IMR-90 (cell line): Measurements from ENCODE around the gene TMPRSS11E. TPM values are rescaled to one million over a fixed set of nuclear protein-coding genes. Genes with fewer than 3 reads are reported as not detected.

Source experiments
- ATAC-seq: fragments of 200-7000 bp; cut with Tn5 transposase; 2 replicates; pipeline ENCODE4 v1.9.1; 2020; ENCODE audit warnings: low read depth, mild to moderate bottlenecking, moderate library complexity
- BruUV-seq: library from RNA; stranded (reverse); fragments of 400-500 nt; replicated peaks from 2 replicates; lab custom pipeline; 2021; lab: Mats Ljungman, UMichigan
- CTCF ChIA-PET: fragments of 300-600 bp; formaldehyde crosslinking; extraction: SDS; loops from one replicate; lab custom pipeline; 2021; ENCODE audit warnings: antibody characterized with exemption; lab: Yijun Ruan, JAX
- POLR2A ChIA-PET: fragments of 300-600 bp; sonication (Branson Sonifier 250); formaldehyde crosslinking; loops from one replicate; lab custom pipeline; 2022; ENCODE audit warnings: antibody characterized with exemption; ENCODE audit not compliant: unreplicated experiment; lab: Charles Lee
- DNase-seq: peaks from one replicate; pipeline ENCODE4 v3.0.0; 2013
- H2AFZ ChIP-seq: replicated peaks from 2 replicates; pipeline ENCODE3; 2013; ENCODE audit warnings: low read length, mild to moderate bottlenecking; ENCODE audit not compliant: poor library complexity
- H2AK5ac ChIP-seq: 2 replicates; pipeline ENCODE4 v1.6.1; 2013; ENCODE audit warnings: low read depth, low read length, inconsistent platforms
- H2AK9ac ChIP-seq: replicated peaks from 2 replicates; pipeline ENCODE3; 2013; ENCODE audit warnings: mild to moderate bottlenecking, low read depth, low read length, moderate library complexity; ENCODE audit not compliant: poor library complexity
- H2BK120ac ChIP-seq: 2 replicates; pipeline ENCODE4 v1.6.1; 2013; ENCODE audit warnings: low read depth, low read length, inconsistent platforms
- H2BK15ac ChIP-seq: 3 replicates; pipeline ENCODE4 v1.6.1; 2013; ENCODE audit warnings: low read depth, low read length, inconsistent platforms
- H2BK20ac ChIP-seq: 2 replicates; pipeline ENCODE4 v1.6.1; 2013; ENCODE audit warnings: low read depth, mild to moderate bottlenecking, inconsistent platforms, low read length, moderate library complexity
- H2BK5ac ChIP-seq: 2 replicates; pipeline ENCODE4 v1.6.1; 2013; ENCODE audit warnings: mild to moderate bottlenecking, low read depth, low read length, inconsistent platforms; ENCODE audit not compliant: poor library complexity, severe bottlenecking
- H3K14ac ChIP-seq: replicated peaks from 2 replicates; pipeline ENCODE4 v1.6.1; 2013; ENCODE audit warnings: low read depth, low read length, inconsistent platforms
- H3K18ac ChIP-seq: 2 replicates; pipeline ENCODE4 v1.6.1; 2013; ENCODE audit warnings: low read depth, low read length, control low read depth
- H3K23ac ChIP-seq: 2 replicates; pipeline ENCODE4 v1.6.1; 2013; ENCODE audit warnings: low read depth, low read length, inconsistent platforms
- H3K27ac ChIP-seq: 2 replicates; pipeline ENCODE4 v1.5.1; 2013; ENCODE audit warnings: mild to moderate bottlenecking, control low read depth, low read length; ENCODE audit not compliant: insufficient read depth
- H3K27me3 ChIP-seq: 2 replicates; pipeline ENCODE4 v1.6.1; 2013; ENCODE audit warnings: low read length; ENCODE audit not compliant: control insufficient read depth, insufficient read depth
- H3K36me3 ChIP-seq: 2 replicates; pipeline ENCODE4 v1.6.1; 2013; ENCODE audit warnings: low read length, mixed read lengths; ENCODE audit not compliant: control insufficient read depth, insufficient read depth
- H3K4ac ChIP-seq: 2 replicates; pipeline ENCODE4 v1.6.1; 2013; ENCODE audit warnings: low read depth, low read length, inconsistent platforms
- H3K4me1 ChIP-seq: 2 replicates; pipeline ENCODE4 v1.6.1; 2013; ENCODE audit warnings: low read length, mixed read lengths; ENCODE audit not compliant: control insufficient read depth, insufficient read depth
- H3K4me2 ChIP-seq: 2 replicates; pipeline ENCODE4 v1.6.1; 2013; ENCODE audit warnings: low read depth, mild to moderate bottlenecking, control low read depth, low read length, moderate library complexity
- H3K4me3 ChIP-seq: 2 replicates; pipeline ENCODE4 v1.5.1; 2013; ENCODE audit warnings: low read depth, mild to moderate bottlenecking, control low read depth, low read length, moderate library complexity; ENCODE audit not compliant: insufficient read depth
- H3K56ac ChIP-seq: 2 replicates; pipeline ENCODE4 v1.6.1; 2013; ENCODE audit warnings: low read length, inconsistent platforms; ENCODE audit not compliant: insufficient read depth; ENCODE audit errors: extremely low read depth
- H3K79me1 ChIP-seq, 2 experiments: 2 replicates each; pipeline ENCODE4 v1.6.1; 2013; ENCODE audit warnings: low read length in 2 of 2, inconsistent platforms in 1 of 2, low read depth in 1 of 2
- H3K9ac ChIP-seq: 2 replicates; pipeline ENCODE4 v1.6.1; 2013; ENCODE audit warnings: low read depth, low read length, control low read depth
- H3K9me1 ChIP-seq: 2 replicates; pipeline ENCODE4 v1.6.1; 2013; ENCODE audit warnings: low read length, inconsistent platforms; ENCODE audit not compliant: insufficient read depth
- H3K9me3 ChIP-seq: 2 replicates; pipeline ENCODE4 v1.6.1; 2013; ENCODE audit warnings: low read length; ENCODE audit not compliant: control insufficient read depth, insufficient read depth
- H4K20me1 ChIP-seq: 2 replicates; pipeline ENCODE4 v1.6.1; 2013; ENCODE audit warnings: low read length, inconsistent platforms; ENCODE audit not compliant: insufficient read depth
- H4K5ac ChIP-seq: 2 replicates; pipeline ENCODE4 v1.6.1; 2013; ENCODE audit warnings: mild to moderate bottlenecking, low read depth, low read length, control low read depth
- H4K8ac ChIP-seq, 2 experiments: 2 replicates each; pipeline ENCODE4 v1.6.1; 2013; ENCODE audit warnings: low read depth in 2 of 2, low read length in 2 of 2, control low read depth in 1 of 2, inconsistent platforms in 1 of 2
- H4K91ac ChIP-seq: 2 replicates; pipeline ENCODE4 v1.6.1; 2013; ENCODE audit warnings: low read depth, low read length, inconsistent platforms; ENCODE audit not compliant: insufficient read depth
- BHLHE40 ChIP-seq: fragments of 150-350 bp; IDR thresholded peaks from 2 replicates; pipeline ENCODE4 v1.6.1; 2016; ENCODE audit warnings: mild to moderate bottlenecking, low read depth, low read length
- CEBPB ChIP-seq: IDR thresholded peaks from 2 replicates; pipeline ENCODE4 v1.6.1; 2012; ENCODE audit warnings: low read depth, low read length, improper control_type of control experiment
- CHD1 ChIP-seq: IDR thresholded peaks from 2 replicates; pipeline ENCODE4 v1.6.1; 2012; ENCODE audit warnings: low read depth, low read length, improper control_type of control experiment
- FOS ChIP-seq: fragments of 150-350 bp; IDR thresholded peaks from 2 replicates; pipeline ENCODE4 v1.6.1; 2016; ENCODE audit warnings: low read depth, low read length
- MAZ ChIP-seq: IDR thresholded peaks from 2 replicates; pipeline ENCODE4 v1.6.1; 2012; ENCODE audit warnings: low read depth, mild to moderate bottlenecking, low read length, improper control_type of control experiment, moderate library complexity, borderline replicate concordance
- MXI1 ChIP-seq: IDR thresholded peaks from 2 replicates; pipeline ENCODE4 v1.6.1; 2012; ENCODE audit warnings: low read depth, mild to moderate bottlenecking, low read length, moderate library complexity, borderline replicate concordance
- NFE2L2 ChIP-seq: fragments of 150-350 bp; IDR thresholded peaks from 2 replicates; pipeline ENCODE4 v1.6.1; 2016; ENCODE audit warnings: low read depth, mild to moderate bottlenecking, low read length
- POLR2A ChIP-seq: IDR thresholded peaks from 2 replicates; pipeline ENCODE4 v1.6.1; 2012; ENCODE audit warnings: mild to moderate bottlenecking, low read depth, low read length
- RAD21 ChIP-seq: IDR thresholded peaks from 2 replicates; pipeline ENCODE4 v1.6.1; 2012; ENCODE audit warnings: low read length, improper control_type of control experiment
- RCOR1 ChIP-seq: IDR thresholded peaks from 2 replicates; pipeline ENCODE4 v1.6.1; 2012; ENCODE audit warnings: mild to moderate bottlenecking, low read length, improper control_type of control experiment; ENCODE audit not compliant: insufficient replicate concordance
- SMC3 ChIP-seq: fragments of 150-350 bp; IDR thresholded peaks from 2 replicates; pipeline ENCODE4 v1.6.1; 2016; ENCODE audit warnings: low read depth, mild to moderate bottlenecking, antibody characterized with exemption, low read length, moderate library complexity
- WGBS, 2 experiments: methylation state at CpG; one replicate each; pipeline versions ENCODE4 v1.1.5 to v1.1.7; 2013; ENCODE audit warnings: missing lambda C conversion rate in 2 of 2; ENCODE audit not compliant: insufficient read length in 1 of 2; ENCODE audit errors: extremely low coverage in 2 of 2; 5-methylcytosine and 5-hydroxymethylcytosine counted together
- dilution Hi-C: fragments of 300-500 bp; cut with HindIII; formaldehyde crosslinking; loops from one replicate; pipeline ENCODE4 v1.14.3; 2018; ENCODE audit warnings: low sequenced_read_pairs; ENCODE audit not compliant: unreplicated experiment
- in situ Hi-C: fragments of 300-500 bp; cut with MboI; formaldehyde crosslinking; loops from 3 replicates; pipeline ENCODE4 v1.14.3; 2019; ENCODE audit warnings: low sequenced_read_pairs, inconsistent platforms, mixed read lengths
- intact Hi-C: fragments of 100-400 bp; cut with micrococcal nuclease; formaldehyde crosslinking; loops from 2 replicates; pipeline ENCODE4 v1.10.0; 2022
- polyA plus RNA-seq, 3 experiments: library from polyadenylated mRNA; depleted of rRNA; stranded (reverse); fragments of >200 nt; gene quantifications; 2 replicates each; pipeline ENCODE4 v1.2.3, GENCODE V29; 2012; ENCODE audit warnings: low replicate concordance in 1 of 3
- total RNA-seq: library from RNA; depleted of rRNA; stranded (reverse); fragments of >200 nt; gene quantifications from 2 replicates; pipeline ENCODE4 v1.2.3, GENCODE V29; 2012
- TF ChIP-seq, protein P1 (sequence below): conservative IDR thresholded peaks from 2 replicates; pipeline ENCODE4 v1.5.1; 2012; ENCODE audit warnings: mild to moderate bottlenecking, low read depth, low read length, improper control_type of control experiment
- TF ChIP-seq, protein P2 (sequence below): fragments of 150-350 bp; IDR thresholded peaks from 2 replicates; pipeline ENCODE4 v1.6.1; 2016; ENCODE audit warnings: low read depth, mild to moderate bottlenecking, low read length, moderate library complexity, borderline replicate concordance
- TF ChIP-seq, protein P3 (sequence below): fragments of 150-350 bp; IDR thresholded peaks from 2 replicates; pipeline ENCODE4 v1.6.1; 2017; ENCODE audit warnings: mild to moderate bottlenecking, antibody characterized with exemption, low read length, low read depth

Gene TMPRSS11E
- total and polyA plus RNA-seq, 2 of the 4 experiments (the other 2 are of a cell fraction): not detected

DNA sequence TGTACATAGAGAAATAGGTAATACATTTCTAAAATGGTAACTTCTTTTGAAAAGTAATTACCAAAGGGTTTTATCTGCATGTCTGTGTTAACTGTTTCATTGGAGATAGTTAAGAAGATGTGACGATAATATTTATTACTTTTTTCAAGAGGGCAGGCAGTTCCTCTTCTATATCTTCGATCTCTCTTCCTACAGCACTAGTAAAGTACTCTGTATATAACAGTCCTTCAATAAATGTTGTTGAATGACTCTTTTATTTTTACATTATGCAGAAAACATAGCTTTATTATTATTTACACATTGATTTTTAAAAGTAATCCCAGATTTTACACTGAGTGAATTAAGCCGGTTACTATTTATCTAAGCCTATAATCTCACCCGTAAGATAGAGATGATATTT is 51.8 kb downstream of the TMPRSS11E start:
- Histone ChIP-seq H3K14ac (no peak overlapping the region), H3K4me2 (no peak overlapping the region), H3K9ac (no peak overlapping the region), H2AK9ac (no peak overlapping the region), H3K23ac (no peak overlapping the region), H3K4me1 (no peaks in the 10 kb centered on the region), H3K27me3 (no peaks in the 10 kb centered on the region), H3K4me3 (no peak overlapping the region), H4K8ac (no peak overlapping the region), H2BK5ac (no peak overlapping the region), H3K4ac (no peak overlapping the region), H2AK5ac (no peak overlapping the region), H3K9me3 (no peaks in the 10 kb centered on the region), H4K20me1 (no peaks in the 10 kb centered on the region), H3K27ac (no peak overlapping the region), H3K18ac (no peak overlapping the region), H3K56ac (no peak overlapping the region), H3K9me1 (no peaks in the 10 kb centered on the region), H3K79me1 (no peaks in the 10 kb centered on the region), H2BK20ac (no peak overlapping the region), H3K36me3 (no peaks in the 10 kb centered on the region), H4K5ac (no peak overlapping the region), H2BK120ac (no peak overlapping the region), H2AFZ (no peak overlapping the region), H2BK15ac (no peak overlapping the region), H4K91ac (no peak overlapping the region)
- ATAC-seq (no peak), DNase-seq (no peak)
- no peak for TF ChIP-seq SMC3
- TF ChIP-seq NFE2L2: no peak
- TF ChIP-seq MAZ: no peak
- TF ChIP-seq, protein P1, sequence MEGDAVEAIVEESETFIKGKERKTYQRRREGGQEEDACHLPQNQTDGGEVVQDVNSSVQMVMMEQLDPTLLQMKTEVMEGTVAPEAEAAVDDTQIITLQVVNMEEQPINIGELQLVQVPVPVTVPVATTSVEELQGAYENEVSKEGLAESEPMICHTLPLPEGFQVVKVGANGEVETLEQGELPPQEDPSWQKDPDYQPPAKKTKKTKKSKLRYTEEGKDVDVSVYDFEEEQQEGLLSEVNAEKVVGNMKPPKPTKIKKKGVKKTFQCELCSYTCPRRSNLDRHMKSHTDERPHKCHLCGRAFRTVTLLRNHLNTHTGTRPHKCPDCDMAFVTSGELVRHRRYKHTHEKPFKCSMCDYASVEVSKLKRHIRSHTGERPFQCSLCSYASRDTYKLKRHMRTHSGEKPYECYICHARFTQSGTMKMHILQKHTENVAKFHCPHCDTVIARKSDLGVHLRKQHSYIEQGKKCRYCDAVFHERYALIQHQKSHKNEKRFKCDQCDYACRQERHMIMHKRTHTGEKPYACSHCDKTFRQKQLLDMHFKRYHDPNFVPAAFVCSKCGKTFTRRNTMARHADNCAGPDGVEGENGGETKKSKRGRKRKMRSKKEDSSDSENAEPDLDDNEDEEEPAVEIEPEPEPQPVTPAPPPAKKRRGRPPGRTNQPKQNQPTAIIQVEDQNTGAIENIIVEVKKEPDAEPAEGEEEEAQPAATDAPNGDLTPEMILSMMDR: no peak
- no peak for TF ChIP-seq RAD21
- no peak for TF ChIP-seq CHD1
- no peak for TF ChIP-seq MXI1
- no peak for TF ChIP-seq BHLHE40
- TF ChIP-seq POLR2A: no peak
- TF ChIP-seq, protein P2, sequence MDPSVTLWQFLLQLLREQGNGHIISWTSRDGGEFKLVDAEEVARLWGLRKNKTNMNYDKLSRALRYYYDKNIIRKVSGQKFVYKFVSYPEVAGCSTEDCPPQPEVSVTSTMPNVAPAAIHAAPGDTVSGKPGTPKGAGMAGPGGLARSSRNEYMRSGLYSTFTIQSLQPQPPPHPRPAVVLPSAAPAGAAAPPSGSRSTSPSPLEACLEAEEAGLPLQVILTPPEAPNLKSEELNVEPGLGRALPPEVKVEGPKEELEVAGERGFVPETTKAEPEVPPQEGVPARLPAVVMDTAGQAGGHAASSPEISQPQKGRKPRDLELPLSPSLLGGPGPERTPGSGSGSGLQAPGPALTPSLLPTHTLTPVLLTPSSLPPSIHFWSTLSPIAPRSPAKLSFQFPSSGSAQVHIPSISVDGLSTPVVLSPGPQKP: no peak
- TF ChIP-seq RCOR1: no peak
- TF ChIP-seq FOS: no peak
- TF ChIP-seq CEBPB: no peak
- TF ChIP-seq, protein P3, sequence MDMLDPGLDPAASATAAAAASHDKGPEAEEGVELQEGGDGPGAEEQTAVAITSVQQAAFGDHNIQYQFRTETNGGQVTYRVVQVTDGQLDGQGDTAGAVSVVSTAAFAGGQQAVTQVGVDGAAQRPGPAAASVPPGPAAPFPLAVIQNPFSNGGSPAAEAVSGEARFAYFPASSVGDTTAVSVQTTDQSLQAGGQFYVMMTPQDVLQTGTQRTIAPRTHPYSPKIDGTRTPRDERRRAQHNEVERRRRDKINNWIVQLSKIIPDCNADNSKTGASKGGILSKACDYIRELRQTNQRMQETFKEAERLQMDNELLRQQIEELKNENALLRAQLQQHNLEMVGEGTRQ: no peak
- intact Hi-C loops (loop anchor here (10.0 kb wide), 2 partner anchors 1116 to 1386 kb away; no protein-coding TSS in a partner anchor), dilution Hi-C loops (no loop called here), in situ Hi-C loops (no loop called here)
- WGBS, 2 experiments: no CpG with 5 or more reads among the region's 4 CpGs
- BruUV-seq: no TSS peak
- ChIA-PET POLR2A (no interaction called here), CTCF (interaction anchor here (0.8 to 1.1 kb wide), 4 partner anchors 131 to 677 kb away, joined by 3 to 4 read pairs (median 3); no protein-coding TSS in a partner anchor)
